GM21619 (cell line): ENCODE measurements around the gene COL27A1.

Experiments used
- ATAC-seq: cut with Tn5 transposase; IDR thresholded peaks from one replicate; pipeline ENCODE4 v1.9.1; 2021; ENCODE audit not compliant: unreplicated experiment

The COL27A1 gene

DNA sequence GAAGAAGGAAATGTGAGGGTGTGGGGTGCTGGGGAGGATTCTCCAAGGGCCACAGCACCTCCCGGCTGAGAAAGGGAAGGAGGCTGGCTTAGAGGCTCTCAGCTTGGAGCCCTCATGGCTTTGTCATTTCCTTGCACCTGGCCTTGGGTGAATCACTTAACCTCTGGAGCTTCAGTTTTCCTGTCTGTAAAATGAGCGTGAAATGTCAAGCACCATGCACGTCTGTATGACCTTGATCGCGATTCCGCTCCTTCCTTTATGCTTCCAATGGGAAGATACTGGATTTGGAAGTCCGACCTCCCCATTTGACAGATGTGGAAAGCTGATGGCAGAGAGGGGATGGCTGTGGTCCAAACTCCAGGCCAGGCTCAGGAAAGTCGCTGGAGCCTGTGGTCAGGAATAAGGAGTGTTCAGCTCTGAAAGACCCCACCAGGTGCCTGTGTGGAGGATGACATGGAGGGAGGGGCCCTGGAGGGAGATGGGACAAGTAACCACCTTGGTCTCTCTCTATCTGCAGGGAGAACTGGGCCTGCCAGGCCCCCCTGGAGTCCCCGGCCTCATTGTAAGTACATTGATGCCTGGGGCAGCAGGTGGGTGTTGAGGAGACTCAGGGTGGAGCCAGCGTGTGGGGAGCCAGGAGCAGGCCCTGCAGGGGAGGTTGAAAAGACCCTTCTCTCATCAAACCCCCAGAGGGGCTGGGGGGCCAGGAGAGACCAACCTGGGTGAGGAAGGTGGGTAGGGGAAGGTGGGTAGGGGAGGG is 66.5 kb downstream of the COL27A1 start:
- ATAC-seq: no peak

- no peak for ATAC-seq
Observed at GRCh38 chr9:114223564-114224246, 68.4 kb downstream of the COL27A1 start.

DNA sequence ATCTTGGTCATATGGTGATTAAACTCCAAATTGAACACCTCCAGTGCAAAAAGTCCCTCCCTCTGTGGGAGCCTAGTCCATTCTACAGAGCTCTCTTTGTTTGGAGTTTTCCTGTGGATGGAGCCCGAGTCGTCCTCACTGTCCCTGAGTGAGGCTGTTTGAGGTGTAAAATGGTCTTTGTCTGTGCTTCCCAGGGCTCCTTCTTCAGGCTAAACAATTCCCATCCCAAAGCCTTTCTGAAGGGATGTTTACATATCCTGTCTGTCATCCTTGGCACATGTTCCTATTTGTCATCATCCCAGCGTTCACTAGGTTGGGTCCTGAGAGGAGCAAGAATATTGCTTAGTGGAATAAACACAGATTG is 68.9 kb downstream of the COL27A1 start:
- no peak for ATAC-seq

- ATAC-seq: no peak
Observed at GRCh38 chr9:114225561-114226212, 70.3 kb downstream of the COL27A1 start.

DNA sequence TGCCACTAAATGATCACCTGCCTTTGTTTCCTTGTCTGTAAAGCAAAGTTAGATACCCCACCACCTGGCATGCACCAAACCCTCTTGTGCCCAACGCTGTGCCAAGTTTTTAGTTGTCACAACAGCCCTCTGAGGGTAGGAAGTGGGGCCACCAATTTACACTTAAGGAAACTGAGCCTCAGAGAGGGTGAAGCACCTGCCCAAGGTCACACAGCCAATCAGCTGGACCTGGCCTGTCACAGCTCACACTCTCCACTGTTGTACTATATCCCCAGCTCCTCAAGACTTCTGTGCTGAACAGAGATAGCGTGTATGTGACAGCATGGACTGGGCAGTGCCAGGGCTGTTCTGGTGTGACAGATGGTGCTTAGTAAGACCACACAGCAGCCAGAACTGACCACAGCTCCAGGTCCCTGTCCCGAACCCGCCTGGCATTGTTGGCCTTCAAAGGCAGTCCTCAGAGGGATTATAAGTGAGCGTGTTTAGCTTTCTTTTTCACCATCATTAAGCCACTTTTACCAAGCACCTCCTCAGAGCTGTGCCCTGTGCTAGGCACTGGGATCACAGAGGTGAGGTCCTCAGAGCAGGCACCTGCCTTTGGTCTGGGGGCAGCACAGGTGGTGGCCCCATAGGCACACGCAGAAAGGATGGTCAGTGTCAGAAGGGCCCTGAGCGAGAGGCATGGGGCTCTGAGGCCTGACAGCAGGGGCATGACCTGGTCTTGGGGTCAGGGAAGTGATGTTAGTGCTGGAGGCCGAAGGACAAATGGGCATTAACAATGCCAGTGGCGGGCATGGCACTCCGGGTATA is 71.1 kb downstream of the COL27A1 start:
- no peak for ATAC-seq

DNA sequence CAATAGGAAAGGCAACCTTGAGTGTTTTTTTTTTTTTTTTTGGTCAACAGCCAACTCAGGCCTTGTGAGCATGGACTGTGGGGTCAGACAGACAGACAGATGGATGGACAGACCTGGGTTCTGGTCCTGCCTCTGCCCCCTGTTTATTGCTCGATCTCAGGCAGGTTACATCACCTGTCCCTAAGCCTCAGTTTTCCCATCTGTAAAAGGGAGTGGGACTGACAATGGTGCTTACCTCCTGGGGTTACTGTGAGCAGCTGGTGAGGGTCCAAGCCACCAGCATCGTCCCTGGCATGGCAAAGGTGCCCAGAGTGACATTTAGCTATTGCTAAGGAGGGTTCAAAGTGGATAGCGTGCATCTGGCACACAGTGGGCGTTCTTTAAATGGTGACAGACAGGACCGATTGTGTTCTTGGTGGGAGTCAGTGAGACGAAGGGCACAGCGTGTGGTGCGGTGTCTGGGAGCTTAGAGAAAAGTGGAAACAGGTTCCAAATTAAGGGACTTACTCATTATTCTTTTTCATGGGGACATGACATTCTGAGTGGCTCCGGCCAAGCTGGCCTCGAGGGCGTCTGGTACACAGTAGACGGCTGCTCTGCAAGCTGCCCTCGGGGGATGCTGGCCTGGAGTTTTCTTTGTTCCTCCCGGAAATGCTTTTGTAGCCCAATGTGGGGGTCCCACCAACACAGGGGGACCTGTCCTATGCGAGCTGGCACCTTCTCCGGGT is 72.1 kb downstream of the COL27A1 start:
- ATAC-seq: no peak

GRCh38 chr9:114228016-114228808 is 72.9 kb downstream of the COL27A1 start:
- ATAC-seq: no peak

- no peak for ATAC-seq
Observed at GRCh38 chr9:114229295-114229694, 74.0 kb downstream of the COL27A1 start.

DNA sequence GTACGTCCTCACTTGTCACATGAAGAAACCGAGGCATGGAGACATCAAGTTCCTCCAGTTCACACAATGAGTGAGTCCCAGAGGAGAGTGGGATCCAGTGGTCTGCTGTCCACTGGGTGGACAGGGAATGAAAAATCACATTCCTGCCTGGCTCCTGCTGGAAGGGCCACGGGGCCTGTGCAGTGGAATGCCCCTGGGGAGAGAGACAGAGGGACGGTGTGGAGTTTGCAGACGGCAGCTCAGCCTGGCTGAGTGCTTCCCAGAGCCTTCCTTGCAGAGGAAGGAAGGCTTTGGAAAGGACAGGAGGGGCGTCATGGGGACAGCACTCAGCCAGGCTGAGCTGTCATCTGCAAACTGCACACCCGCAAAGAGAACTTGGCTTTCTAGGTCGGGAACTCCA is 74.7 kb downstream of the COL27A1 start:
- no peak for ATAC-seq

GRCh38 chr9:114231273-114231672 is 75.9 kb downstream of the COL27A1 start:
- ATAC-seq: no peak

DNA sequence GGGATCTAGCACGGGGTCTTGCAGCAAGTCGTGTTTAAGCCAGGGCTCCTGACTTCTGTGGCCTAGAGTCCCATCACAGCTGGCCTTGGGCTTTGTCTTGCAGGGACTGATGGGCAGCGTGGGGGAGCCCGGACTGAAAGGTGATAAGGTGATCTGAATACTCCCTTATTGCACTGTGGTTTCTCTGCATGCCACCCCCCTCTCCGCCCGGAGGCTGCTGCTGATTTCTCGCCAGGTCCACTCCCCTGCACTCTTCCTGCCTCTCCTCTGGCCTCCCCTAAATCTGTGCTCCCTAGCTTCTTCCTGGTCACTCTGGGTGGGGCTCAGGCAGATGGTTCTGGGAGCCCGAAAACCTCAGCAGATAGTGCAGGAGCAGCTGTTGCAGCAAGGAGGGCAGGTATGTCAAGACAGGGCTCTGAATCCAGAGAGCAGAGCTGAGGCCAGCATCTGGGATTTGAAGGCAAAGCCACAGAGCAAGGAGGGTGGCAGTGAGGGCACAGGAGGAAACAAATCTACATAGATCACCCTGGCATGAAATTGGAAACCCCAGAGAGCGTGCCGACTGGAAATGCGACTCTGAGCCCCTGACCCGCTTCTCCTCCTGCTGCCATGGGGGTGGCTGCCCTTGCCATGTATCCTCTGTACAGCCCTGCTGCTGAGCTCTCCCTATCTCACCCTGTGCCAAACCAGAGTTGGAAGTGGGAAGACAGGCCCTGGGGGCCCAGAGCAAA is 76.5 kb downstream of the COL27A1 start:
- no peak for ATAC-seq

DNA sequence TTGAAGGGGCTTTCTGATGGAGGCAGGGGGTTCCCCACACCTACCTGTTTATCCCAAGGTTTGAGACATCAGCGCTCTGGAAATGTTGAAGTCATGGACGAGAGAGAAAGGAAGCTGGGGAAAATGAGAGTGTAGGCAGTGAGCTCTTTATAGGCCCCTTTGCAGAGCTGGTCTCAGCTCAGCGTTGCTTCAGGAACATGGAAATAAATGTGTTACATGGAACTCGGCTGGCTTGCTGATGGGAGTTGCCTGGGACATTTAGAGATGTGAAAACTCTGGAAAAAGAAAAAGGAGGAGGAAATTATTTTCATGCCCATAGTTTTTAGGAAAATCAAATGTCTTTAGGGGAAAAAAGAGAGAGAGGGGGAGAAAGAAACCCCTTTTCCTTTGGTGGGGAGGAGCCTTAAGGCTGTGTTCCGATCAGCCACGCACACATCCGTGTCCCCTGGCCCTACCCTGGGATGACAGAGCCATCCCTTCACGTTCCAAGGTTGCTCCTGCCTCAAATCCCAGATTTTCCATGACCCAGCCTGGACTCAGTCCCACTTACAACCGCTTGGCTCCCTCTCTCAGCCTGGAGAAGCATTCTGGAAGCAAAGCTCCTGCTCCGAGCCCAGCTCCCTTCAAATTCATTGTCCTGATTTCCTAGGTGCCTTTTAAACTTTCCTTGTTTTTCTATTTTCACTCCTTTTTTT is 78.3 kb downstream of the COL27A1 start:
- ATAC-seq: no peak

- ATAC-seq: no peak
Observed at GRCh38 chr9:114235033-114235661, 79.8 kb downstream of the COL27A1 start.

GRCh38 chr9:114236391-114237138 is 81.2 kb downstream of the COL27A1 start:
- no peak for ATAC-seq

- ATAC-seq: no peak
Observed at GRCh38 chr9:114237247-114237646, 81.9 kb downstream of the COL27A1 start.

DNA sequence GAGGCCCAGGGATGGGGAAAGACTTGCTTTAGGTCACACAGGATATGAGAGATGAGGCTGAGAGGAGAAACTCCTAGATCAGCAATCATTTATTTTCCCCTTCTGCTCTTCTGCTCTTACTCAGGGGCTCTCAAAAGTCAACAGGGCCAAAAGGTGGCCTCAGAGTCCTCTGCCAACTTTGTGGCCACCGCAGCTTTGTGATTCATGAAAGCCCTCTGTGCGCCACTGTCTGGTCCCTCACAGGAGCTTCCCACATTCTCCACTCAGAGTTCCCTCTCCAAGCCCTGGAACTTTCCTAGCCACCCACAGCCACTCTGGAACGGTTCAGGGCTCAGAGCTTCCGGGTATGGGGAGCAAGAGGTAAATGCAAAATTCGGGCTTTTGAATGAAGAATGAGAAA is 82.4 kb downstream of the COL27A1 start:
- ATAC-seq: no peak

GRCh38 chr9:114238472-114238871 is 83.1 kb downstream of the COL27A1 start:
- no peak for ATAC-seq
